ENCODE data around the gene CELF4.

Gene CELF4

GRCh38 chr18:37341016-37341415 lies 224.6 kb downstream of the CELF4 start:
- no peak for TF ChIP-seq CTCF (IDR thresholded peaks at IDR 0.05)
- Histone ChIP-seq H3K27me3 (ENCODE audit: control insufficient read depth, insufficient read depth, low read length) (no peaks in the 10 kb centered on the region), H2AFZ (no peak overlapping the region), H3K4me3 (ENCODE audit: low read depth, low read length) (no peak overlapping the region), H3K9me3 (ENCODE audit: control insufficient read depth, low read length) (no peaks in the 10 kb centered on the region), H3K27ac (no peak overlapping the region), H3K36me3 (ENCODE audit: control insufficient read depth, insufficient read depth, low read length) (no peaks in the 10 kb centered on the region), H3K4me2 (ENCODE audit: low read length) (no peak overlapping the region), H3K4me1 (no peaks in the 10 kb centered on the region), H3K79me2 (no peaks in the 10 kb centered on the region), H3K9ac (no peak overlapping the region)

- no peak overlapping the region for H3K9ac ChIP-seq
- H3K27me3 ChIP-seq (ENCODE audit: control insufficient read depth, insufficient read depth, low read length): no peaks in the 10 kb centered on the region
- H3K27ac ChIP-seq: no peak overlapping the region
- H3K79me2 ChIP-seq: no peaks in the 10 kb centered on the region
- H3K9me3 ChIP-seq (ENCODE audit: control insufficient read depth, low read length): no peaks in the 10 kb centered on the region
- H3K4me1 ChIP-seq: no peaks in the 10 kb centered on the region
- H3K4me2 ChIP-seq (ENCODE audit: low read length): no peak overlapping the region
- no peak for TF ChIP-seq CTCF (IDR thresholded peaks at IDR 0.05)
- no peaks in the 10 kb centered on the region for H3K36me3 ChIP-seq (ENCODE audit: control insufficient read depth, insufficient read depth, low read length)
- no peak overlapping the region for H2AFZ ChIP-seq
- H3K4me3 ChIP-seq (ENCODE audit: low read depth, low read length): no peak overlapping the region
Measured at GRCh38 chr18:37339701-37340215, 225.8 kb downstream of the CELF4 start.

- H3K79me2 ChIP-seq: no peaks in the 10 kb centered on the region
- no peak overlapping the region for H3K9ac ChIP-seq
- no peak overlapping the region for H3K4me3 ChIP-seq (ENCODE audit: low read depth, low read length)
- no peak overlapping the region for H2AFZ ChIP-seq
- no peak for TF ChIP-seq CTCF (IDR thresholded peaks at IDR 0.05)
- no peak overlapping the region for H3K4me2 ChIP-seq (ENCODE audit: low read length)
- no peaks in the 10 kb centered on the region for H3K36me3 ChIP-seq (ENCODE audit: control insufficient read depth, insufficient read depth, low read length)
- no peaks in the 10 kb centered on the region for H3K9me3 ChIP-seq (ENCODE audit: control insufficient read depth, low read length)
- H3K27ac ChIP-seq: no peak overlapping the region
- no peaks in the 10 kb centered on the region for H3K27me3 ChIP-seq (ENCODE audit: control insufficient read depth, insufficient read depth, low read length)
- H3K4me1 ChIP-seq: no peaks in the 10 kb centered on the region
Measured at GRCh38 chr18:37336568-37337285, 228.9 kb downstream of the CELF4 start.

GRCh38 chr18:37335409-37335736 lies 230.2 kb downstream of the CELF4 start:
- no peak overlapping the region for H2AFZ ChIP-seq
- no peak for TF ChIP-seq CTCF (IDR thresholded peaks at IDR 0.05)
- H3K27me3 ChIP-seq (ENCODE audit: control insufficient read depth, insufficient read depth, low read length): no peaks in the 10 kb centered on the region

More at GRCh38 chr18:37335409-37335736, 230.2 kb downstream of the CELF4 start:
- H3K4me2 ChIP-seq (ENCODE audit: low read length): no peak overlapping the region
- H3K9me3 ChIP-seq (ENCODE audit: control insufficient read depth, low read length): no peaks in the 10 kb centered on the region
- H3K4me1 ChIP-seq: no peaks in the 10 kb centered on the region
- no peak overlapping the region for H3K4me3 ChIP-seq (ENCODE audit: low read depth, low read length)
- no peak overlapping the region for H3K27ac ChIP-seq
- H3K36me3 ChIP-seq (ENCODE audit: control insufficient read depth, insufficient read depth, low read length): no peaks in the 10 kb centered on the region
- H3K79me2 ChIP-seq: no peaks in the 10 kb centered on the region
- no peak overlapping the region for H3K9ac ChIP-seq
